ENCODE results near the gene ZNF83. TPM values are rescaled to one million over a fixed set of nuclear protein-coding genes. Genes with fewer than 3 reads are reported as not detected.
"Not testable (repeated sequence)": the region's sequence is repeated elsewhere in the genome, so short reads cannot be mapped to it uniquely, and the experiment has no call there.

ZNF83 gene
- 10 to 100 TPM; 25.8 to 81.0 (median 36.4) TPM for polyA plus RNA-seq (ENCODE audit: insufficient read length in 10 of 10)
- long read RNA-seq, donor 1, partial matches to known transcripts = 0 of 3 reads
- long read RNA-seq, donor 1, other reads (novel, unspliced or antisense) = 0 of 3 reads
- long read RNA-seq, donor 2, partial matches to known transcripts = 0 of 7 reads
- long read RNA-seq, donor 2, other reads (novel, unspliced or antisense) = 0 of 7 reads
- long read RNA-seq, donor 3 = 0 reads
- long read RNA-seq, donor 4, transcript ZNF83-203 (2 exons, 3,743 nt) = major isoform, 6 of 7 reads
- long read RNA-seq, donor 4, partial matches to known transcripts = 0 of 7 reads
- long read RNA-seq, donor 4, other reads (novel, unspliced or antisense) = 0 of 7 reads
- long read RNA-seq, donor 5, transcript ZNF83-203 (2 exons, 3,743 nt) = major isoform, 6 of 13 reads
- long read RNA-seq, donor 5, partial matches to known transcripts = 0 of 13 reads
- long read RNA-seq, donor 5, other reads (novel, unspliced or antisense) = 0 of 13 reads
- long read RNA-seq, donor 6, transcript ZNF83-203 (2 exons, 3,743 nt) = major isoform, 6 of 8 reads
- long read RNA-seq, donor 6, partial matches to known transcripts = 0 of 8 reads
- long read RNA-seq, donor 6, other reads (novel, unspliced or antisense) = 0 of 8 reads
- long read RNA-seq, donor 7, transcript ZNF83-203 (2 exons, 3,743 nt) = major isoform, 9 of 17 reads
- long read RNA-seq, donor 7, partial matches to known transcripts = 0 of 17 reads
- long read RNA-seq, donor 7, other reads (novel, unspliced or antisense) = 5 of 17 reads
- long read RNA-seq, donor 8, partial matches to known transcripts = 0 of 4 reads
- long read RNA-seq, donor 8, other reads (novel, unspliced or antisense) = 0 of 4 reads
- long read RNA-seq, donor 9, partial matches to known transcripts = 0 of 1 reads
- long read RNA-seq, donor 9, other reads (novel, unspliced or antisense) = 0 of 1 reads

DNA sequence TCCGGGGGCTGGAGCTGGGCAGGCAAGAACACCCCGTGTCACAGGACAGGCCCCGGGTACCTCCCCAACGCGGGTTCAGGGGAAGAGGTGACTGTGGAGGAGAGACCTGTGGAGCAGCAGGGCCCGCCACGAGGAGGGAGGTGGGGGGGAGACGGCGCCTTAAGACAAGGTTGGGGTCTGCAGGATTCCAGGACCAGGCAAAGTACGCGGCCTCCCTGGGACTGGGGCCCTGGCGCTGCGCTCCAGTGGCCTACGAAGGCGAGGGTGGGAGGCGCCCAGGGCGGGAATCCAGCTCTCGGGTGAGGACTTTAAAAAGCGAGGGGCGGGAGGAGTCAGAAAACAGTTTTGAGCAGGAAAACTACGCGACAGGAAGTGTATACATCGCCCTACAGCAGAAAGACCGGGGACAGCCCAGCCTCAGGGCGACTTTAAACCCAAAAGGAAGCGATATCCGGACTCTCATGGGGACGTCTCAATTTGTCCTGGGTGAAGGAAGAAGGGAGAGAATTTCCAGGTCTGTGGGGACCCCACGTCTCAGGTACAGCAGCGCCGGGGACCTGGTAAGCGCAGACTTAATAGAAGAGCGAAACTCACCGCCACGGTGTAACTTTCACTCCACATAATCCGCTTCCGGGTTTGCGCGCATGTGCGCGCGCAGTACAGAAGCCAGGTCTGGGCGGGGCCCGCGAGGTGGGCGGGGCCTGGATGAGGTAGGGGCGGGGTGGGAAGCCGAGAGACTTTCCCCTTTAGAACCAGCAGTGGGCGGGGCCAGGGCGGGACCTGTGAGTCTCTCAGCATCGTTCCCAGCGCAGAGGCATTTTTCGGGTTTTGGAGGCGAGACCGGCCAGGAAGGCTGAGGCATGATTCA lies at the start of gene ZNF83:
ZNF83 (minus strand) TSS at position 638 of the 868 bp plus-strand sequence.
- peak; percentile 92 to 96 (median 94) for DNase-seq

DNA sequence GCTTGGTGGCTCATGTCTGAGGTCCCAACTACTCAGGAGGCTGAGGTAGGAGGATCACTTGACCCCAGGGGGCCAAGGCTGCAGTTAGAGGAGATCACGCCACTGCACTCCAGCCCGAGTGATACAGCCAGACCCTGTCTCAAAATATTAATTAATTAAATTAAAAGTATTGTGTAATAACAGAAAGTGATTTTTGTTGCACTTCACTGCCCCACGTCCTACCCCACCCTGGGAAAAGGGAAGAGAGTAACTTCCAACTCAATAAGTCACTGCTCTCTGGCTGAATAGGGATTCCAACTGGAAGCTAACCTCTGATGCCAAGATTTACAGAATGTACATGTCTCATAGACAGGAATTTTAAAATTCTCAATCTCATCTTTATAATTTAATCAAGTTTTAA lies 49.5 kb upstream of the ZNF83 start:
- DNase-seq = no peak

DNA sequence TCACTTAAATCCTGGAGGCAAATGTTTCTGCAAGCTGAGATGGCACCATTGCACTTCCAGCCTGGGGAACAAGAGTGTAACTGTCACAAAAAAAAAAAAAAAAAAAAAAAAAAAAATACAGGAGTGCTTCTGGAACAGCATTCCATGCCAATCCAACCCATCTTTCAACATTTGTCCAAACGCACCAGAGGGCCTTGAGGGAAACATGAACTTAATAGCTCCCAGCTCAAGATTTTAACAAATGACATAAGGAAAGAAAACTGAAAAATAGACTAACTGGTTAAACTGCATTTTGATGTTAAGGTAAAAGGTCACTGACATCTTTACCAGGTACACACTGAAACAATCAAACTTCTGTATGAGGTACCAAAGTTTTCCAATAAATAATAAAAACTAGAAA lies 47.7 kb upstream of the ZNF83 start:
- no peak for DNase-seq

DNA sequence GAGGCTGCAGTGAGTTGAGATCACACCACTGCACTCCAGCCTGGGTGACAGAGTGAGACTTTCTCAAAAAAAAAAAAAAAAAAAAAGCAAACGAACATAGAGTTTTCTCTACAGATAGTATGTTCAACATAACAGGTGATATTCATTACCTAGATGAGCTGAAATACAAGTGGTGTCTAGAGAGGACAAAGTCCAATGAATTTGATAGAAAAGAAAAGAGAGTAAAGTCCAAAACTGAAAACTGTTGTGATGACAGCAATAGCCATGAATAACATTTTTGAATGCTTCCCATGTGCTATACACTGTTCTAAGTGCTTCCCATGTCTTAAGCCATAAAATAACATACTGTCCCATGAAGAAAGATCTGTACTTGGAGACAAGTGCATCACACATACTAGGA lies 43.1 kb upstream of the ZNF83 start:
- DNase-seq = not testable (repeated sequence)

DNA sequence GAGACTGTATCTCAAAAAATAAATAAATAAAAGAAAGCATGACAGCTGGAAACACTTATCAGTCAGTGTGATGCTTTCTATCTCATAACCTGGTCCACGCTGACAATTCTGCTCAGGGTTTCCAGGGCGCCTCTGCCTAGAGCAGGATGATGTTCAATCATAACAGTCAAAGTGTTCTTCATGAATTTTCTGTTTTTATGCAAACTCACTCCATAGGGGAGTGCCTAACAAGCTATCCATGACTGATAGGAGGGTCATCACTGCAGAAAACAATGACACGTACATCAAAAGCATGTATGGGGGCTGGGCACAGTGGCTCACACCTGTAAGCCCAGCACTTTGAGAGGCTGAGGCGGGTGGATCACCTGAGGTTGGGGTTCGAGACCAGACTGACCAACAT lies 41.4 kb upstream of the ZNF83 start:
- no peak for DNase-seq

DNA sequence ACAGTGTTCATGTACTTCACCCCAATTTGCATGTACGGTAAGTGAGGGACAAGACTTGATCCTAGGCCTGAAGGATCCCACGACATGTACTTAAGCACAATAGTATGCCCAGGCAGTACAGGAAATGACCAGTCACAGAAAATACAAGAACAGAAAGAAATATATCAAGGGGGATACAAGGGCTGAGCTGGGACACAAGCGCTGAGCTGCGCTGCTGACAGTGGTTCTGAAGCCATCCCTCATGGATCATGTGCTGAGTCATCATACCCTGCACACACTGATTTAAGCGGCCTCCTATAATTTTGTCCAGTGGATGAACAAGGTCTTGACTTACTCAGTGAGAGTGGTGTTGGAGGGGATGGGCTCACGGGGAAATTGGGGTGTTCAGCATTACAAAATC lies 37.1 kb upstream of the ZNF83 start:
- DNase-seq = not testable (repeated sequence)

DNA sequence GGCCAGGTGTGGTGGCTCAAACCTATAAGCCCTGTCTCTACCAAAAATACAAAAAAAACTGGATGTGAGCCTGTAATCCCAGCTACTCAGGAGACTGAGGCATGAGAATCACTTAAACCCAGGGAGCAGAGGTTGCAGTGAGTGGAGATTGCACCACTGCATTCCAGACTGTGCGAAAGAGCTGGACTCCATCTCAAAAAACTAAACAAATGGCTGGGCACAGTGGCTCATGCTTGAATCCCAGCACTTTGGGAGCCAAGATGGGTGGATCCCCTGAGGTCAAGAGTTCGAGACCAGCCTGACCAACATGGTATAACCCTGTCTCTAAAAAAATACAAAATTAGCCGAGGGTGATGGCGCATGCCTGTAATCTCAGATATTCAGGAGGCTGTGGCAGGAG lies 34.9 kb upstream of the ZNF83 start:
- no peak for DNase-seq

DNA sequence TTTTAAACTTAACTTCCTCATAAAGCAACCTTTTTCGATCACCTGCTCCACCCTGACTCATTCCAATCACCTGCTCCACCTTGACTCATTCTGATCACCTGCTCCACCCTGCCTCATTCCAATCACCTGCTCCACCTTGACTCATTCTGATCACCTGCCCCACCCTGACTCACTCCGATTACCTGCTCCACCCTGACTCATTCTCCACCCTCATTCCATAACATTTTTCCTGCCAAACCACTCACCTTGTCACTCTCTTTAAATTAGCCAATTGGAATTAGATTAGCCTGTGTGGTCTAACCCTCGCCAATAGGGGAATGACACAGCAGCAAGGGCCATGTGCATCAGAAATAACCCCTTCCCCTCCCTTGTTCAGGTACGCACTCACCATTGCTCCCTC lies 31.9 kb upstream of the ZNF83 start:
- DNase-seq = no peak

DNA sequence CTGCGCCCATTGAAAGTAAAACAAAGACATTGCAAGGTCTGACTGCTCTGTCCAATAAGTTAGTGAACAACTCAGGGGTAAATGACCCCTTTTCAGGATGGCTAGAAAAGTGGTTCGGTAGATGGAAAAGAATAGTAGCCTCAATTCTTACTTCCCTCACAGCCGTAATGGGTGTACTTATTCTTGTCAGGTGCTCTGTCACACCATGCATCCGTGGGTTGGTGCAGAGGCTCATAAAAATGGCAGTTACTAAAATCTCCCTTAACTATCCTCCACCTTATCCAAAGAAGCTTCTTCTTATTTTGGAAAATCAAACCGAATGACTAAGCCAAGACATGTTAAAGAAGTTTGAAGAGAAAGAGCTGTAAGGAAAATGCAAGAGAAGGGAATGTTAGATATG lies 31.4 kb upstream of the ZNF83 start:
- DNase-seq = no peak

DNA sequence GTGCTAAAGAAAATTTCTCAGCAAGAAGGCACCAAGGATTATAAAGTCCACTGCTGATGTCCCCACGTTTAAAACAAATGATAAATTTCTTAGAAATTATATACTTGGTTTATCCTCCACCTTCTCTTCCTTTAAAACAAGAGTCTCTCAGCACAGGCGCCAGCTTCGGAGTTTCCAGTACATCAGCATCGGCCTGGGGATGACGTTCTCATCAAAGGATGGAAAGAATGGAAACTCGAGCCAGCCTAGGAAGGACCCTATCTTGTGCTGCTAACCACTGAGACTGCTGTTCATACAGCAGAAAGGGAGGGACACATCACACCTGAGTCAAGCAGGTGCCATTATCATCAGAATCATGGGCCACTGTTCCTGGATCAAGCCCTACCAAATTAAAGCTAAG lies 29.8 kb upstream of the ZNF83 start:
- no peak for DNase-seq

DNA sequence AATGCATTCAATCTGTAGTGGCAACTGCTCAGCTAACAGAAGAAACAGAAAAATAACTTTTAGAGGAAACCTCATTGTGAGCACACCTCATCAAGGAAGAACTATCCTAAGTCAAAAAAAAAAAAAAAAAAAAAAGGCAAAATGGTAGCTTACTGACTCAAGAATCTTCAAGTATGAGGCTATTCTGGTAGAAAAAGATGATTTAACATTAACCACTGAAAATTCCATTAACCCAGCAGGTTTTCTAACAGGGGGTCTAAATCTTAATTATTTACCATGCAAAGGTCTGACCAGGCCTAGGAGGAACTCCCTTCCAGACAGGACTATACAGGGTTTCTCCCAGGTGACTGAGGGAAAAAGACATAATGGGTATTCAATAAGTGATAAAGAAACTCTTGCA lies 28.4 kb upstream of the ZNF83 start:
- DNase-seq = no peak

DNA sequence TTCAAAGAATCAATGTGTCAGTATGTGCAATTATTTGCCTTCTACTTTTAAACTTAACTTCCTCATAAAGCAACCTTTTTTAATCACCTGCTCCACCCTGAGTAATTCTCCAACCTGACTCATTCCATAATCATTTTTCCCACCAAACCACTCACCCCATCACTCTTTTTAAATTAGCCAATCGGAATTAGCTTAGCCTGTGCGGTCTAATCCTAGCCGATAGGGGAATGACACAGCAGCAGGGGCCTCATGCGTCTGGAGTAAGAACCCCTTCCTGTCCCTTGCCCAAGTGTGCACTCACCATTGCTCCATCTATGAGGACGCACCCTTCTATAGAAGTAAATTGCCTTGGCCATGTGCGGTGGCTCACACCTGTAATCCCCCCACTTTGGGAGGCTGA lies 27.4 kb upstream of the ZNF83 start:
- no peak for DNase-seq

DNA sequence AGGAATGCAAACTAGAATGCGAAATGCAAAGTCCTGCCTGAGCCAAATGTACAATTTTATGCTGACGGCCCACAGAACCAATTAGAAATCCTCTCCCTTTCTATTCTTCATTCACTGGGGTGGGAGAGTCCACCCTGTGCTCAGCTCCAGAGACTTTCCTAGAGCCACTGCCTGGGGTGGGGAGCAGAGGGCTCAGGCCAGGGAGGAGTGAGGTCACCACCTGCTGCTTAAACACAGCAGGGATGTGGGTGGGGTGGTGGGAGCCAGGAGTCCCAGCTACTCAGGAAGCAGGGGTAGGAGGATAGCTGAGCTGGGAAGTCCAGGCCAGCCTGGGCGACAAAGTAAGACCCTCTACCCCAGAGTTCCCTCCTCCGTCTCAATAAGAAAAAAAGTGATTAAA lies 26.9 kb upstream of the ZNF83 start:
- DNase-seq = no peak

DNA sequence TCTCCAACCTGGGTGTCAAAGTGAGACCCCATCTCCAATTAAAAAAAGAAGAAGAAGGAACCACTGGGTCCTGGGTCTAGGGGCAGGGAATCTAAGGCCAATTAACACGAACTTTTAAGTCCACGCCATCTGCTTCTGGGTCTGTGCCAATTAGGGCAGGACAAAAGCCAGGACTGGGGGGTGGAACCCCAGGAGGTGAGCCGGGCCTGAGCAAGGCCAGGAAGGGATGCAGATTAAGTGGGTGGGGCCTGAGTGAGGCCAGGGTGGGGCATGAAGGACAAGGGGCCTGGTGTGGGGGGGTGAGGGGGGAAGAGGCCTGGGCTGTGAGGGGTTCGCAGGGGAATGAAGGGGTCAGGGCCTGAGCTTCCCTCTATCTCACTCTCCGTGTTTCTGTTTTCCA lies 26.3 kb upstream of the ZNF83 start:
- no peak for DNase-seq

DNA sequence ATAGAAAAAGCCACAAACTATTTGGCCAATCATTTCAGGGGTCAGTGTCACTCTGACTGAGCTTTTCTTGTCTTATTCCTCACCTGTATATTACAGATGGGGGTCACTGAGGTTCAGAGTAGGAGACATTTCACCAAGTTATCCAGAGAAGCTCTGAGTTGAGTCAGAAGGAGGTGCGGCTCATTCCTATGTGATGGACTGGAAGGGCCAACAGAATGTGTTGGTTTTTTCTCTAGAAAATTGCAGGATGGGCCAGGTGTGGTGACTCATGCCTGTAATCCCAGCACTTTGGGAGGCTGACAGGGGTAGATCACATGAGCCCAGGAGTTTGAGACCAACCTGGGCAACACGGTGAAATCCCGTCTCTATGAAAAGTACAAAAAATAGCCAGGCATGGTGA lies 24.5 kb upstream of the ZNF83 start:
- DNase-seq = no peak

DNA sequence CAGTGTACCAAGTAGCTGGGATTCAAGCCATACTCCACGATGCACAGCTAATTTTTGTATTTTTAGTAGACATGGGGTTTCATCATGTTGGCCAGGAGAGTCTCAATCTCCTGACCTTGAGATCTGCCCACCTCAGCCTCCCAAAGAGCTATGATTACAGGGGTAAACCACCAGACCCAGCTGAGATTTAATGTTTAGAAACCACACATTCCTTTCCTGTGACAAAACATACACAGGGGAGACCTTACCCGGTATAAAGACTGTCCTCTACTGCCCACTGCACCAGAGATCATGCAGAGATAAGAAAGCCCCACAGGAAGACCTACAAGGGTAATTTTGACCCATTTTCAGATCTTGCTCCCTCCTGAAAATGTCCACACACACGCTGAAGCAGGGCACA lies 22.8 kb upstream of the ZNF83 start:
- DNase-seq = no peak

DNA sequence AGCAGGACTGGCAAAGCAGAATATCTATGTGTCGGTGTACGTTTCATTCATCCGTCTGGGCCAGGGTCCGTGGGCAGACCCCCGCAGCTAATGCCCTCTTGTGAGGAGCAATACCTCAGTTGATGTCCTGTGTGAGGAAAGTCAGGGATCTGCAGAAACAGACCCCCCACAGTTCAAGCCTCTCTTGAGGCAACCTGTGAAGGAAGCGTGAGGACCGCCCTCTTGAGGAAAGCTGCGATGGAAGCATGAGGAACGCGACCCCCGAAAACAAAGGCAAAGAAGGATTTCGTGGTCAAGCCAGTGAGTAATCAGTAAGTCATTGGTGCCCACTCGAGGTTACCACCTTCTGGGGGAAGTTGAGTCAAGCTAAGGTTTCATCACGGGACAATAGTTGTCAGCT lies 20.9 kb upstream of the ZNF83 start:
- no peak for DNase-seq

DNA sequence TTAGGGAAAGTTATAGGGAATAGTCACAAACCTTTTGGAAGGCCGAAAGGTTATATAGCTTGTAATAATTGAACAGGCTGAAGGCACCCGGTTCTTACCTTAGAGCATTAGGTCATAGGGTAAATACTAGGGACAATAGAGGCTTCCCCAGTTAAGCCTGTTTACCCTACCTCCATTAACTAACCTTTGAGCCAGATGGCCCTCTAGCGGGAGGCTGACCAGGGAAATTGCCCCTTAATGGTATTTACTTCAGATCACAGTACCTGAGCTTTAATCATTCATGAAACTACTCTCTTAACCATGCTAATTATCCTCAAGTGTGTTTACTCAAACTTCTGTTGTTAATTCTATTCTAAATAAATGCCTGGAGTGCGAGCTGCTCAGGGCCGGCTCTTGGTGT lies 20.4 kb upstream of the ZNF83 start:
- DNase-seq = no peak

DNA sequence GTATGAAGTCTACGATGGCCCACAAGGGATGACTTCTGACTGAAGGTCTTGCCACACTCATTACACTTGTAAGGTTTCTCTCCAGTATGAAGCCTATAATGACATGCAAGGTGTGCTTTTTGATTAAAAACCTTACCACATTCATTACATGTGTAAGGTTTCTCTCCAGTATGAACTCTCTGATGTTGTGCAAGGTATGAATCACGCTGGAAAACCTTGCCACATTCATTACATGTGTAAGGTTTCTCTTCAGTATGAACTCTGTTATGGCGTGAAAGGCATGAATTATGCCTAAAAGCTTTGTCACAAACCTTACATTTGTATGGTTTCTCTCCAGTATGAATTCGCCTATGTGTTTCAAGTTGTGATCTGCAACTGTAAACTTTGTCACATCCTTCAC lies 15.0 kb upstream of the ZNF83 start:
- no peak for DNase-seq

DNA sequence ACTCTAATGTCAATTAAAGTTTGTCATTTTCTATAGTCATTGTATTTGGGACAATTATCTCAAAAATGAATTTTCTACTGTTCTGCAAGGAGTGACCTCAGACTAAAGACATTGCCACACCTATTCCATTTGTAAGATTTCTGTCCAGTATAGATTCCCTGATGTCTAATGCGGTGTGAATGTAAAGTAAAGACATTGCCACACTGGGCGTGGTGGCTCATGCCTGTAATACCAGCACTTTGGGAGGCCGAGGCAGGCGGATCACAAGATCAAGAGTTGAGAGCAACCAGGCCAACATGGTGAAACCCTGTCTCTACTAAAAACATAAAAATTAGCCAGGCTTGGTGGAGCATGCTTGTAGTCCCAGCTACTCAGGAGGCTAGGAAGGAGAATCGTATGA lies 13.8 kb upstream of the ZNF83 start:
- no peak for DNase-seq

DNA sequence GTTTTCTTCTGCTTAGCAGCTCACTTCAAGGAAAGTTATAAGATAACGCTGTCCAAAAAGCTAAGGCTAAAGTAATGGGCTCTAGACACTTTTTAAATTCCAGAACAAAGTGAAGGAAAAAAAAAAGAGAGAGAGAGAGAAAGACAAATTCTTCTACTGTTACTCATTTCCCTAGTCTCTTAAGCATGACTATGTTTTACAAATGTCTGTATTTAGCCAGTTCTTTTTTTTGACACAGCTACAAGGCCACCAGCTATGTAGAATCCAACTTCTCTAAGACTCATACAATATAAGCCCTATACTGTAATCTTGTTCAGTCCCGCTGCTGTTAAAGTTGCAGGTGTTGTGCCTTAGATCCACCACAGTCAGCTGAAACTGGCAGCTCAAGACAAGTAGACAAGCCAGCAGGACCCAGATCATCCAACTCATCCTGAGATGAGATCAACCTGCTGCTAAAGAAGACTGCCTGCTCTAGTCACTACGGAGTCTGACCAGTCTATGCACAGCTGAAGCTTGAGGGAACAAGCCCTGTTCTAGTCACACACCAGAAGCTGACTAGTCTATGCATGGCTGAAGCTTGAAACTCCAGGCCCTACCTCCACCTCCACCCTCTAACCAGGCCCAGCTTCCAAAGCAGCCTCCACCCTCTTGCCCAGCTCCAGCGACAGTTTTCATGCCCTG lies 10.3 kb upstream of the ZNF83 start:
- no peak for DNase-seq

Data from muscle of back (tissue), 13 donors.